IPS-11a (cell line): ENCODE data around the gene BSPRY.
"Not testable (repeated sequence)": the region's sequence is repeated elsewhere in the genome, so short reads cannot be mapped to it uniquely, and the experiment has no call there.

Source experiments
- H3K4me3 ChIP-seq: one replicate; pipeline ENCODE4 v1.5.1; 2013; ENCODE audit warnings: low read depth, low read length, control low read depth

Gene BSPRY

GRCh38 chr9:113340011-113340699, 9.2 kb upstream of the BSPRY start, which contains the start of gene WDR31:
Gene WDR31 (minus strand): TSS chr9:113340275. CDS start chr9:113332022, 8,253 bp downstream.
- H3K4me3 ChIP-seq: peak within 1 kb of the TSS; percentile 72

- no peak overlapping the region for H3K4me3 ChIP-seq
Observed at GRCh38 chr9:113341712-113342410, 7.5 kb upstream of the BSPRY start.

- no peak overlapping the region for H3K4me3 ChIP-seq
Observed at GRCh38 chr9:113343732-113344231, 5.6 kb upstream of the BSPRY start.

GRCh38 chr9:113345190-113345589, 4.2 kb upstream of the BSPRY start:
- H3K4me3 ChIP-seq: no peak overlapping the region

- H3K4me3 ChIP-seq: no peak overlapping the region
Observed at GRCh38 chr9:113345671-113346070, 3.7 kb upstream of the BSPRY start.

DNA sequence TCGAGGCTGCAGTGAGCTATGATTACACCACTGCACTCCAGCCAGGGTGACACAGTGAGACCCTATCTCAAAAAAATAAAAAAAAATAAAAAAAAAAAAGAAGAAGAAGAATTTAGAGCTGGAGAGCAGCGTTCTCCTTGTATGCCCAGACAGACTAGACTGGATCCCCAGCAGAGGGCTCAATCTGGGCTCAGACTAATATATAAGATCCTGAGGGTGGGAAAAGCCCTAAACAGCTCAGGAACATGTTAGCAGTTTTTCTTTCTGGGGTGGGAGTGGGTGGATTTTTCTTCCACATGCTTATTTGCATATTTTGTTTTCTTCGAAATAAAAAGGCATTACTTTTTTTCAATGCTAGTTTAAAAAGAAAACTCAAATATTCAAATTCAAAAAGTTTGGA, 904 bp upstream of the BSPRY start:
- no peak overlapping the region for H3K4me3 ChIP-seq

DNA sequence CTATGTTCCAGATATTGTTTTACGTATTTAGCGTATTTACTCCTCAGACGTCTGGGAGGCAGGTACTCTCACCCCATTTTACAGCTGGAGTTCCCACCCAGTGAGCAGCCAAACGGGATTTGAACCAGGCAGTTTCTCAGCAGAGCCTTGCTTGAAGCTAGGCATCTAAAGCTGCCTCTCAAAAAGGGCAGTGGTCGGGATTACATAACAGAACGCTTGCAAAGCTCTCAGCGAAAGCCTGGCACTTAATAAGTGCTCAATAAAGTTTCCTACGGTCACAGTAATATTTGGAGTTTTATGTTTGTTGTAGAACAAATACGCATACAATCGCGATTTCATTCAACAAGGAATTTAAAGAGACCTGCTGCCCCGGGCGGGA, 286 bp upstream of the BSPRY start:
- H3K4me3 ChIP-seq: peak overlapping the region; percentile 31

DNA sequence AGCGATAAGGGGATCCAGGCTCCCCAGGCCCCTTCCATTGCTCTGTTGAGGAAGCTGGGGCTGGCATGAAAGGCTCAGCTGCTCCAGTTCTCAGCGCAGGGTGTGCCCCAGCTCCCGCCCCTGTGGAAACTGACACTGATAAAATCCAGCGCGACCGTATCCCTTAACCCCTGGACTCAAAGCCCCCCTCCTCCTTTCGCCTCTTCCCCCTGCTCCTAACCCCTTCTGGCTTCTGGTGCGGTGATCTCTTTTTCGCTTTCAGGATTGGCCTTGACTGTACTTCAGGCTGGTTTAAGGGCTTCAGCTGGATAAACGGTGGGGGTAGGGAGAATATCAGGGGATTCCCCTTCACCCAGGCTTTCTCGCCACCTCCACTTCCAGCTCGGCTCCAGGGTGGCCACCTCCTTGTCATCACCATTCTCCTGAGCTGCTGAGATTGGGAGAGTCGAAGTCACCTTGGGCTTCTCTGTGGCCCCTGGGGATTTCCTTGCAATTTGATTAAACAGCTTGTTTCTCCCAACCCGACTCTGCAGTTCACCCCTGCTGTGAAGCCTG, 843 bp downstream of the BSPRY start:
- H3K4me3 ChIP-seq: peak overlapping the region; percentile 61

GRCh38 chr9:113350937-113351336, 1.6 kb downstream of the BSPRY start:
- no peak overlapping the region for H3K4me3 ChIP-seq

DNA sequence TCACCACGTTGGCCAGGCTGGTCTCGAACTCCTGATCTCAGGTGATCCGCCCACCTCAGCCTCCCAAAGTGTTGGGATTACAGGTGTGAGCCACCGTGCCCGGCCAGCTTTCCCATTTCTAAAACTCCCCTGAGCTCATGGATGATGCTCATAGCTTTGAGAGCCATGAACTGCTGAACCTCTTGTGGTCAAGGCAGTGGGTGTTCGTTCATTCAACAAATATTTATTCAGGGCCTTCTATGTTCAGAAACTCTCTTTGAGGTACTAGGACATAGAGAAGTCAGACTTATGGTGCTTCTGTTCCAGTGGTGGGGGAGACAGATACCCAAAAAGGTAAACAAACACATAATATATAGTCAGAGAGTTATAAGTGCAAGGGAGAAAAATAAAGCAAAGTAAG, 2.7 kb downstream of the BSPRY start:
- no peak overlapping the region for H3K4me3 ChIP-seq

GRCh38 chr9:113352411-113352810, 3.1 kb downstream of the BSPRY start:
- H3K4me3 ChIP-seq: no peak overlapping the region

- no peak overlapping the region for H3K4me3 ChIP-seq
Observed at GRCh38 chr9:113355040-113355596, 5.8 kb downstream of the BSPRY start.

- no peak overlapping the region for H3K4me3 ChIP-seq
Observed at GRCh38 chr9:113356686-113357292, 7.4 kb downstream of the BSPRY start.

DNA sequence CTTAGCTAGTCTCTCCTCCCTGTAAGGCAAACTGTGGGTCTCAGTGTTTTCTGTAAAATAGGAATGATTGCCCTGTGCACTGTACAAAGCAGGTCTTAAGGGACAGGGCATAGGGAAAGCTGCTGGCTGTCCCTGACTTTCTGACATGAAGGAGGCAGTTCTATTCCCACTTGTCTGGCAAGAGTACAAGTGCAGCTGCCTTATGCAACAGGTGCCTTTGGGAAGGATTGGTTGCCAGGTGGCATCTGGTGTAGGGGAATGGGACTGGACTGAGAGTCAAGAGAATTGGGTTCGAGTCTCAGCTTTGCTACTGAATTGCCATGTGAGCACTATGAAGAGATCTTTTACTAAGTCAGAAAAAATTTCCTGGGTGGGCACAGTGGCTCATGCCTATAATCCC, 10.0 kb downstream of the BSPRY start:
- no peak overlapping the region for H3K4me3 ChIP-seq

GRCh38 chr9:113360242-113360842, 11.0 kb downstream of the BSPRY start:
- H3K4me3 ChIP-seq: no peak overlapping the region

DNA sequence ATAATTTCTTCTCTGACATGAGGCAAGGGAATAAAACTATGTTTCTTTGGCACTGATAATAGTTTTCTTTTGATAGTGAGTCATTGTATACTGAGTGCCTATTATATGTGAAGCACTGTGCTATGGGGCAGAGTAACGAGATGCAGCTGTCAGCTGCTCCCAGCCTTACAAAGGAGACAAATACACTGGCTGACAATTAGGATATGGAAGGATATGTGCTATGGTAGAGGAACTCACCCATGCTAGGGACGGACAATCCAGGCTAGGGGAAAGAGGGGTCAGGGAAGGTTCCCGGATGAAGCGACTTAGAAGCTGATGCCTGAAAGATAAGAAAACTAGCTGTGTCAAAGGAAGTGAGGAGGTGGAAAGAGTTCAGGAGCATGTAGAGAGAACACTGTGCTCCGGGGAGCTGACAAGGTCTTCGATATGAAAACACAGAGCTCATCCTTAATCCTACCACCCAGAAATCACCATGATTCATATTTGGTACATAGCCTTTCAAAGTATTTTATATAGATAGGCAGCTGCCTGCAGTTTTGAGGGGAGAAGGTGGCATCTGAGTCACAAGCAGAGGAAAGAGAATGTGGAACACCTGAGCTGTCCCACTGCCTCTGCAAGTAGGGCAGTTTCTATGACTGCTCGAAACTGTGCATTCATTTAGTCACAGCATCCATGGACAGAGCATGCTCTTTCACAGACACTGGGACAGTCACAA, 12.1 kb downstream of the BSPRY start:
- H3K4me3 ChIP-seq: no peak overlapping the region

DNA sequence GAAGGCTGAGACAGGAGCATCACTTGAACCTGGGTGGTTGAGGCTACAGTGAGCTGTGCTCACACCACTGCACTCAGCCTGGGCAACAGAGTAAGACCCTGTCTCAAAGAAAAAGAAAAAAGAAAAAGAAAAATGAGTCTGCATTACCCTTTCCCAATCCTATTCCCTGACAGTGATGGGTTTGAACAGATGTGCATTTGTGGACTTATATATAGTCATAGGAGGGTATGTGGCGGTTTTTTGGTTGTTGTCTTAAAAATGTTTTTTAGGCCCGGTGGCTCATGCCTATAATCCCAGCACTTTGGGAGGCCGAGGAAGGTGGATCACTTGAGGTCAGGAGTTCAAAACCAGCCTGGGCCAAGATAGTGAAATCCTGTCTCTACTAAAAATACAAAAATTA, 14.0 kb downstream of the BSPRY start:
- H3K4me3 ChIP-seq: no peak overlapping the region

DNA sequence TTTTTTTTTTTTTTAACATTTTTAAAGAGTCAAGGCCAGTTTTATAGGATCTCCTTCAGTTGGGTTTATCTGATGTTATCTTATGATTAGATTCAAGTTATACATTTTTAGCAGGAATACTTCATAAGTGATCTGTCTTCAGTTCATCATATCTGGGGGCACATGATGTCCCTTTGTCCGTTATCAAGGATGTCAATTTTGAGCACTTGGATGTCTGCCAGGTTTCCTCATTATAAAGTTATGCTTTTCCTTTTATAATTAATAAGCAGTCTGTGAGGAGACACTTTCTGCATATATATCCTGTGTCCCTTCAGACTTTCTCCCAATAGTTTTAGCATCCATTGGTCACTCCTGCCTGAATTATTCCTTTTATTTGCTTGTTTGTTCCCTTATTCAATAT, 15.6 kb downstream of the BSPRY start:
- H3K4me3 ChIP-seq: no peak overlapping the region

DNA sequence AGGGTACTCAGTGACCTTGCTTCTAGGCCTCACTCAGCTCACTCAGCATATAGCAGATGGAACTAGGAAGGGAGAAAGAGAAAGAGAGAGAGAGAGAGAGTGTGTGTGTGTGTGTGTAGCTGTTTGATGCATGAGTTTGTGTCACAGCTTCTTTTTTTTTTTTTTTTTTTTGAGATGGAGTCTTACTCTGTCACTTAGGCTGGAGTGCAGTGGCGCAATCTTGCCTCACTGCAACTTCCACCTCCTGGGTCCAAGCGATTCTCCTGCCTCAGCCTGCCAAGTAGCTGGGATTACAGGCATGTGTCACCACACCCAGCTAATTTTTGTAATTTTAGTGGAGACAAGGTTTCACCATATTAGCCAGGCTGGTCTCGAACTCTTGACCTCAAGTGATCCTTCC, 16.3 kb downstream of the BSPRY start:
- not testable (repeated sequence) for H3K4me3 ChIP-seq

DNA sequence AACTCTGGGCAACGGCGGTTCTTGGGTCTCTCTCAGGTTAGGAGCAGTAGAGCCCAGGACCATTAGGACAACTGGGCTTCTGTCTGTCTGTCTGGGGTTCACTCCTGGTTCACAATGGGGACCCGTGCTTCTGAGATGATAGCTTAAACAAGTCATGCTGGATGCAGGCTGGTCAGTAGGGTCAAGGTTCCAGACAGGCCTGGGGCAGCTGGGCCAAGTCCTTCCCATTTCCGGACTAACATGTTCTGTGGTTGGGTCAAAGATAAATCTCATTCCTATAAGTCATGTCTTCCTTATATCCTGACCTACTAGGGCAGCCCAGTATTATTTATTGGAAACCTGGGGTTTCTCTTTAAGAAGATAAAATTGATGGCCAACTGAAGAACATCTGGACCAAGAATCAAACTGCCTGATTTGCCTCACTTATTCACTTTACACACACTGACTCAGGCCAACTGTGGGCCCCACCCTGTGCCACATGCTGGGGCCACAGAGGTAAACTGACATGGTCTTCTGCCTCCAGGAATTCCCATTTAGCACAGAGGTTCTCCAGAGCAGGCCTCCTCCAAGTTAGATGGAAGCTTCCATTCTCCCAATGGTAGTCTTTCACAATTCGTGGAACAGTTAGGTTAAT, 19.1 kb downstream of the BSPRY start:
- H3K4me3 ChIP-seq: no peak overlapping the region
